H1 (cell line): ENCODE results near the gene GOLIM4. TPM values are rescaled to one million over a fixed set of nuclear protein-coding genes. Genes with fewer than 3 reads are reported as not detected.

Experiments used
- CTCF ChIA-PET: fragments of 300-600 bp; sonication (Branson Sonifier 250); formaldehyde crosslinking; loops from one replicate; lab custom pipeline; 2021; ENCODE audit not compliant: partially characterized antibody; lab: Charles Lee
- POLR2A ChIA-PET: fragments of 300-600 bp; sonication (Branson Sonifier 250); formaldehyde crosslinking; loops from one replicate; lab custom pipeline; 2021; ENCODE audit warnings: inconsistent platforms; ENCODE audit not compliant: partially characterized antibody; lab: Charles Lee
- DNase-seq, 2 experiments: peaks; one replicate each; pipeline versions ENCODE4 v3.0.0 to v3.0.0-alpha.2; 2010 to 2022; ENCODE audit warnings: low spot score in 2 of 2, low read depth in 1 of 2, mixed read lengths in 1 of 2
- FAIRE-seq: peaks from 2 replicates; lab custom pipeline; 2011; peaks lifted over from hg19 to GRCh38; lab: Jason Lieb, UNC
- H2AFZ ChIP-seq: 2 replicates; pipeline ENCODE4 v1.8.1; 2012; ENCODE audit warnings: low read length, inconsistent platforms
- H2AK5ac ChIP-seq: 2 replicates; pipeline ENCODE4 v1.6.1; 2013; ENCODE audit warnings: low read depth, low read length
- H2BK120ac ChIP-seq: replicated peaks from 2 replicates; pipeline ENCODE3; 2013; ENCODE audit warnings: low read depth, low read length, inconsistent platforms
- H2BK12ac ChIP-seq: 2 replicates; pipeline ENCODE4 v1.6.1; 2013; ENCODE audit warnings: low read depth, low read length
- H2BK15ac ChIP-seq: 2 replicates; pipeline ENCODE4 v1.6.1; 2013; ENCODE audit warnings: low read length
- H2BK20ac ChIP-seq: 2 replicates; pipeline ENCODE4 v1.6.1; 2013; ENCODE audit warnings: low read length
- H2BK5ac ChIP-seq: 2 replicates; pipeline ENCODE4 v1.6.1; 2013; ENCODE audit warnings: low read depth, low read length
- H3K14ac ChIP-seq: 2 replicates; pipeline ENCODE4 v1.6.1; 2013; ENCODE audit warnings: inconsistent platforms; ENCODE audit not compliant: insufficient read length
- H3K18ac ChIP-seq: 2 replicates; pipeline ENCODE4 v1.6.1; 2013; ENCODE audit warnings: low read length; ENCODE audit errors: extremely low read depth
- H3K23ac ChIP-seq: 2 replicates; pipeline ENCODE4 v1.6.1; 2013; ENCODE audit warnings: inconsistent platforms; ENCODE audit not compliant: insufficient read length
- H3K23me2 ChIP-seq: 2 replicates; pipeline ENCODE4 v1.6.1; 2013; ENCODE audit warnings: low read depth, low read length
- H3K27ac ChIP-seq: 2 replicates; pipeline ENCODE4 v1.6.1; 2011; ENCODE audit warnings: low read depth, low read length, inconsistent platforms
- H3K27me3 ChIP-seq, 4 experiments: replicated peaks in 1 of 4; 1 replicate in 1 of 4; 2 replicates in 3 of 4; pipeline versions ENCODE4 v1.6.1 to v1.8.1; 2011 to 2013; ENCODE audit warnings: low read length in 3 of 4, mild to moderate bottlenecking in 3 of 4, inconsistent platforms in 2 of 4, mixed read lengths in 2 of 4, moderate library complexity in 1 of 4; ENCODE audit not compliant: control insufficient read depth in 3 of 4, insufficient read depth in 3 of 4; ENCODE audit errors: extremely low read depth in 1 of 4
- H3K36me3 ChIP-seq, 4 experiments: 2 replicates each; pipeline versions ENCODE4 v1.6.1 to v1.8.1; 2011 to 2013; ENCODE audit warnings: mild to moderate bottlenecking in 4 of 4, low read length in 3 of 4, moderate library complexity in 2 of 4, control low read depth in 1 of 4, inconsistent platforms in 1 of 4; ENCODE audit not compliant: insufficient read depth in 4 of 4, control insufficient read depth in 2 of 4
- H3K4ac ChIP-seq: replicated peaks from 2 replicates; pipeline ENCODE3; 2013; ENCODE audit warnings: low read length, low read depth, mixed read lengths, inconsistent platforms; ENCODE audit not compliant: insufficient read length
- H3K4me1 ChIP-seq, 4 experiments: replicated peaks in 1 of 4; 1 replicate in 1 of 4; 2 replicates in 3 of 4; pipeline versions ENCODE4 v1.6.1 to v1.8.1; 2011 to 2013; ENCODE audit warnings: low read length in 3 of 4, inconsistent platforms in 2 of 4, mixed read lengths in 1 of 4; ENCODE audit not compliant: insufficient read depth in 4 of 4, control insufficient read depth in 3 of 4
- H3K4me2 ChIP-seq, 2 experiments: 2 replicates each; pipeline versions ENCODE4 v1.6.1 to v1.8.1; 2011 to 2013; ENCODE audit warnings: low read depth in 2 of 2, low read length in 2 of 2, control low read depth in 1 of 2, inconsistent platforms in 1 of 2, mild to moderate bottlenecking in 1 of 2; ENCODE audit not compliant: insufficient read depth in 1 of 2
- H3K4me3 ChIP-seq, 4 experiments: fragments of 200-600, 300-600 bp in 1 of 4; sonication (generic), shearing (Covaris generic), sonication (Bioruptor Twin) in 1 of 4; 2 replicates each; pipeline versions ENCODE4 v1.5.1 to v1.8.1; 2011 to 2016; ENCODE audit warnings: low read length in 4 of 4, low read depth in 3 of 4, control low read depth in 2 of 4, inconsistent platforms in 2 of 4, mild to moderate bottlenecking in 2 of 4, mixed read lengths in 1 of 4, moderate library complexity in 1 of 4; ENCODE audit not compliant: insufficient read depth in 2 of 4; ENCODE audit errors: extremely low read depth in 1 of 4
- H3K56ac ChIP-seq: replicated peaks from 2 replicates; pipeline ENCODE3; 2013; ENCODE audit warnings: low read depth, mild to moderate bottlenecking, mixed read lengths, low read length, inconsistent platforms; ENCODE audit not compliant: insufficient read length
- H3K79me1 ChIP-seq: 2 replicates; pipeline ENCODE4 v1.6.1; 2013; ENCODE audit warnings: low read depth, low read length, control low read depth
- H3K79me2 ChIP-seq, 2 experiments: 2 replicates each; pipeline versions ENCODE4 v1.6.1 to v1.8.1; 2012 to 2013; ENCODE audit warnings: low read length in 2 of 2, mild to moderate bottlenecking in 2 of 2, inconsistent platforms in 1 of 2; ENCODE audit not compliant: insufficient read depth in 2 of 2, control insufficient read depth in 1 of 2
- H3K9ac ChIP-seq, 4 experiments: replicated peaks in 1 of 4; 1 replicate in 1 of 4; 2 replicates in 3 of 4; pipeline versions ENCODE4 v1.6.1 to v1.8.1; 2011 to 2013; ENCODE audit warnings: low read depth in 3 of 4, low read length in 3 of 4, control low read depth in 2 of 4, mild to moderate bottlenecking in 2 of 4, moderate library complexity in 2 of 4, inconsistent platforms in 1 of 4; ENCODE audit errors: extremely low read depth in 1 of 4
- H3K9me3 ChIP-seq, 2 experiments: 2 replicates each; pipeline versions ENCODE4 v1.6.1 to v1.8.1; 2012 to 2013; ENCODE audit warnings: mild to moderate bottlenecking in 2 of 2, moderate library complexity in 2 of 2, control low read depth in 1 of 2, inconsistent platforms in 1 of 2, low read depth in 1 of 2, low read length in 1 of 2, mixed read lengths in 1 of 2; ENCODE audit not compliant: insufficient read depth in 2 of 2
- H4K20me1 ChIP-seq, 2 experiments: replicated peaks in 1 of 2; 2 replicates each; pipeline versions ENCODE3 to v1.8.1; 2011 to 2013; ENCODE audit warnings: inconsistent platforms in 2 of 2, low read length in 2 of 2, mild to moderate bottlenecking in 1 of 2; ENCODE audit not compliant: insufficient read depth in 2 of 2, control insufficient read depth in 1 of 2
- H4K5ac ChIP-seq: 2 replicates; pipeline ENCODE4 v1.6.1; 2013; ENCODE audit warnings: low read length, low read depth, mixed read lengths, inconsistent platforms; ENCODE audit not compliant: insufficient read length
- H4K8ac ChIP-seq: 2 replicates; pipeline ENCODE4 v1.8.0; 2013; ENCODE audit warnings: mild to moderate bottlenecking, moderate library complexity, low read length, inconsistent platforms; ENCODE audit not compliant: insufficient read depth; ENCODE audit errors: extremely low read depth
- H4K91ac ChIP-seq: replicated peaks from 2 replicates; pipeline ENCODE3; 2013; ENCODE audit warnings: low read length, mixed read lengths, inconsistent platforms; ENCODE audit not compliant: insufficient read length
- ATF3 ChIP-seq: IDR thresholded peaks from 2 replicates; pipeline ENCODE4 v1.6.1; 2011; ENCODE audit warnings: low read depth, mild to moderate bottlenecking, low read length; ENCODE audit not compliant: insufficient read depth
- BACH1 ChIP-seq: IDR thresholded peaks from 2 replicates; pipeline ENCODE4 v1.6.1; 2012; ENCODE audit warnings: low read length, improper control_type of control experiment
- CBX5 ChIP-seq: fragments of 300-800, 300-1000 bp; sonication (generic); IDR thresholded peaks from 2 replicates; pipeline ENCODE4 v1.7.1; 2016; ENCODE audit warnings: antibody characterized with exemption, low read length, low read depth
- CBX8 ChIP-seq: fragments of 300-800, 300-1000 bp; sonication (generic); IDR thresholded peaks from 2 replicates; pipeline ENCODE4 v1.7.1; 2016; ENCODE audit warnings: low read depth, low read length, borderline replicate concordance
- CHD2 ChIP-seq: IDR thresholded peaks from 2 replicates; pipeline ENCODE4 v1.6.1; 2012; ENCODE audit warnings: low read length, improper control_type of control experiment
- GABPA ChIP-seq: IDR thresholded peaks from 2 replicates; pipeline ENCODE4 v1.6.1; 2011; ENCODE audit warnings: mild to moderate bottlenecking, low read length, moderate library complexity, borderline replicate concordance; ENCODE audit not compliant: insufficient read depth
- NANOG ChIP-seq: IDR thresholded peaks from 2 replicates; pipeline ENCODE4 v1.6.1; 2011; ENCODE audit warnings: low read length, low read depth, mild to moderate bottlenecking, inconsistent platforms; ENCODE audit not compliant: insufficient read depth, poor library complexity, severe bottlenecking
- NRF1 ChIP-seq: IDR thresholded peaks from 2 replicates; pipeline ENCODE4 v1.6.1; 2011; ENCODE audit warnings: mild to moderate bottlenecking, low read depth, low read length, improper control_type of control experiment
- RXRA ChIP-seq: IDR thresholded peaks from 2 replicates; pipeline ENCODE4 v1.6.1; 2011; ENCODE audit warnings: low read depth, mild to moderate bottlenecking, low read length, moderate library complexity; ENCODE audit not compliant: insufficient read depth
- SAP30 ChIP-seq: fragments of 300-600 bp; sonication (generic); IDR thresholded peaks from 2 replicates; pipeline ENCODE4 v1.7.1; 2012; ENCODE audit warnings: low read length, moderate library complexity, mild to moderate bottlenecking, inconsistent platforms; ENCODE audit not compliant: insufficient read depth, insufficient replicate concordance
- SIN3A ChIP-seq, 2 experiments: IDR thresholded peaks in 1 of 2; conservative IDR thresholded peaks in 1 of 2; 2 replicates each; pipeline ENCODE4 v1.6.1; 2011 to 2012; ENCODE audit warnings: low read length in 2 of 2, improper control_type of control experiment in 1 of 2, low read depth in 1 of 2, mild to moderate bottlenecking in 1 of 2
- SIRT6 ChIP-seq: IDR thresholded peaks from one replicate; pipeline ENCODE4 v1.7.1; 2012; ENCODE audit warnings: low read length, inconsistent platforms
- SP1 ChIP-seq: IDR thresholded peaks from 2 replicates; pipeline ENCODE4 v1.6.1; 2011; ENCODE audit warnings: low read depth, low read length
- WGBS, 2 experiments: shearing (Covaris generic) in 1 of 2; methylation state at CpG; one replicate each; pipeline versions ENCODE4 v1.1.6 to v1.1.7; 2013 to 2015; ENCODE audit warnings: low lambda C conversion rate in 2 of 2, mixed read lengths in 2 of 2, inconsistent platforms in 1 of 2, low coverage in 1 of 2, missing lambda C conversion rate in 1 of 2; ENCODE audit not compliant: insufficient replicate concordance in 2 of 2, insufficient coverage in 1 of 2, insufficient read length in 1 of 2; ENCODE audit errors: extremely low coverage in 1 of 2, missing lambda C conversion rate in 1 of 2; 5-methylcytosine and 5-hydroxymethylcytosine counted together
- polyA plus RNA-seq, 7 experiments: library from polyadenylated mRNA; depleted of rRNA in 3 of 7; stranded (reverse) in 5 of 7; unstranded in 2 of 7; fragments of >200 nt in 5 of 7; fragments of 200-250 nt in 2 of 7; gene quantifications; 1 replicate in 5 of 7; 2 replicates in 1 of 7; 4 replicates in 1 of 7; pipeline versions ENCODE4 v1.2.1 to v1.2.3, GENCODE V29; 2011 to 2013; ENCODE audit warnings: missing spikeins in 2 of 7, mixed read lengths in 2 of 7
- total RNA-seq: library from RNA; stranded (reverse); fragmentation: NEBNext Ultra II Directional; extraction: Animal tissue kit (Norgen Biotek cat#: 25700); gene quantifications from 2 replicates; pipeline ENCODE4 v1.2.1, GENCODE V29; 2021

The GOLIM4 gene
- total and polyA plus RNA-seq, 2 of the 8 experiments (the other 6 are each of a cell fraction or from before 2014, with no cell fraction given), result 5.6 to 29.7 TPM

GRCh38 chr3:168094580-168094876, 1.2 kb downstream of the GOLIM4 start:
- no peak overlapping the region for H3K18ac ChIP-seq
- no peak for DNase-seq

More at GRCh38 chr3:168094580-168094876, 1.2 kb downstream of the GOLIM4 start:
- Histone ChIP-seq H3K9me3 (no peaks in the 10 kb centered on the region), H4K8ac (no peak overlapping the region), H3K4ac (no peak overlapping the region), H3K23ac (no peak overlapping the region), H3K36me3 (no peaks in the 10 kb centered on the region), H3K14ac (no peak overlapping the region), H3K56ac (no peak overlapping the region), H3K4me1 (peaks cover 0 to 7% (median 1%) of the 10 kb centered on the region in 4 experiments; a peak in 4 of 7 replicates), H3K4me3 (peak overlapping the region; percentile 78 to 99 (median 86)), H3K9ac (peak overlapping the region in 2 of 4 experiments; percentile 60 to 65; a peak in 1 of 7 replicates), H3K79me1 (no peaks in the 10 kb centered on the region), H2AK5ac (no peak overlapping the region), H4K91ac (no peak overlapping the region), H3K79me2 (peaks cover 0 to 42% of the 10 kb centered on the region in 2 experiments; a peak in 2 of 4 replicates), H2BK12ac (no peak overlapping the region), H4K5ac (no peak overlapping the region), H2BK120ac (no peak overlapping the region), H2BK15ac (no peak overlapping the region), H4K20me1 (peaks cover 0 to 4% of the 10 kb centered on the region in 2 experiments), H2AFZ (no peak overlapping the region), H3K27ac (no peak overlapping the region), H3K27me3 (no peaks in the 10 kb centered on the region), H2BK5ac (no peak overlapping the region), H3K4me2 (peak overlapping the region; percentile 86 to 94), H3K23me2 (peaks cover 10% of the 10 kb centered on the region), H2BK20ac (no peak overlapping the region)
- no peak for FAIRE-seq
- 4% methylated on average over 9 of the region's 9 CpGs; no CpG with 5 or more reads in 1 of the 2 experiments for WGBS, 2 experiments
- ChIA-PET POLR2A (no interaction called here), CTCF (interaction anchor here (0.8 to 2.2 kb wide), 12 partner anchors 8 to 72 kb away, joined by 3 to 10 read pairs (median 4); no protein-coding TSS in a partner anchor)
- TF ChIP-seq SIRT6, result no peak
- no peak for TF ChIP-seq NRF1
- TF ChIP-seq GABPA, result no peak
- no peak for TF ChIP-seq CBX5
- TF ChIP-seq NANOG, result no peak
- TF ChIP-seq ATF3, result no peak
- no peak for TF ChIP-seq CBX8
- TF ChIP-seq RXRA, result no peak
- TF ChIP-seq CHD2, result no peak
- no peak for TF ChIP-seq SIN3A (conservative IDR thresholded peaks at IDR 0.05 in 1 of 2, IDR thresholded peaks at IDR 0.05 in 1 of 2; ENCODE audit: low read depth in 1 of 2, low read length in 2 of 2)
- TF ChIP-seq SP1, result no peak
- no peak for TF ChIP-seq SAP30
- TF ChIP-seq BACH1, result no peak
